Lung (tissue), 12 donors: Measurements from ENCODE around the gene ATP5ME. TPM values are rescaled to one million over a fixed set of nuclear protein-coding genes. Genes with fewer than 3 reads are reported as not detected.
"Not testable (repeated sequence)": the region's sequence is repeated elsewhere in the genome, so short reads cannot be mapped to it uniquely, and the experiment has no call there.

Experiments
- ATAC-seq: fragments of 200-7000 bp; cut with Tn5 transposase; one replicate; pipeline ENCODE4 v1.9.1; 2020; ENCODE audit warnings: moderate number of reproducible peaks; ENCODE audit not compliant: insufficient read depth, low FRiP score
- DNase-seq, 3 donors: peaks; one replicate each; pipeline ENCODE4 v3.0.0-alpha.2; 2013 to 2017
- H3K27ac ChIP-seq, 2 donors: one replicate each; pipeline ENCODE4 v1.5.1; 2013; ENCODE audit warnings: mild to moderate bottlenecking in 2 of 2, moderate library complexity in 2 of 2, control low read depth in 1 of 2, inconsistent platforms in 1 of 2, low read depth in 1 of 2, low read length in 1 of 2
- H3K27me3 ChIP-seq, 3 donors: one replicate each; pipeline ENCODE4 v1.5.1; 2013; ENCODE audit warnings: low read length in 2 of 3; ENCODE audit not compliant: control insufficient read depth in 3 of 3, insufficient read depth in 3 of 3
- H3K36me3 ChIP-seq, 4 donors: one replicate each; pipeline ENCODE4 v1.5.1; 2013; ENCODE audit warnings: low read length in 4 of 4, mild to moderate bottlenecking in 1 of 4, moderate library complexity in 1 of 4; ENCODE audit not compliant: control insufficient read depth in 4 of 4, insufficient read depth in 4 of 4
- H3K4me1 ChIP-seq, 5 donors: one replicate each; pipeline ENCODE4 v1.5.1; 2013; ENCODE audit warnings: low read length in 5 of 5, mild to moderate bottlenecking in 2 of 5, moderate library complexity in 1 of 5; ENCODE audit not compliant: control insufficient read depth in 5 of 5, insufficient read depth in 5 of 5
- H3K4me3 ChIP-seq: one replicate; pipeline ENCODE4 v1.5.1; 2013; ENCODE audit warnings: mild to moderate bottlenecking, control low read depth, moderate library complexity
- H3K9ac ChIP-seq, 2 donors: one replicate each; pipeline ENCODE4 v1.5.1; 2013; ENCODE audit warnings: low read length in 2 of 2, control low read depth in 1 of 2; ENCODE audit not compliant: insufficient read depth in 1 of 2
- H3K9me3 ChIP-seq, 4 donors: one replicate each; pipeline ENCODE4 v1.5.1; 2013; ENCODE audit warnings: low read length in 3 of 4, mild to moderate bottlenecking in 1 of 4, moderate library complexity in 1 of 4; ENCODE audit not compliant: control insufficient read depth in 4 of 4, insufficient read depth in 3 of 4
- CTCF ChIP-seq: IDR thresholded peaks from 2 replicates; pipeline ENCODE4 v1.5.1; 2012; ENCODE audit warnings: mild to moderate bottlenecking; ENCODE audit errors: control extremely low read depth, extremely low read depth
- WGBS, 2 donors: extraction: QIAGEN DNeasy Blood & Tissue Kit; methylation state at CpG; one replicate each; pipeline ENCODE4 v1.1.7; 2013; 5-methylcytosine and 5-hydroxymethylcytosine counted together
- polyA plus RNA-seq, 2 donors: library from polyadenylated mRNA; stranded (reverse); fragments of 200-250 nt; gene quantifications; one replicate each; pipeline ENCODE4 v1.2.1, GENCODE V29; 2013
- total RNA-seq, 2 donors: library from RNA; depleted of rRNA in 1 of 2; stranded (reverse); fragments of >200 nt in 1 of 2; gene quantifications; one replicate each; pipeline ENCODE4 v1.2.1, GENCODE V29; 2014 to 2021
- donor health status: control.
- donor health status: control.
- donor health status: Bipolar disorder and iron deficiency.
- donor health status: healthy.
- donor health status: DM: yes; HTN: yes; CAD: no.

Gene ATP5ME
- total and polyA plus RNA-seq, 4 donors: 161 to 997 (median 262) TPM

GRCh38 chr4:699816-700580 is 25.9 kb upstream of the ATP5ME start:
- DNase-seq: no peak

DNA sequence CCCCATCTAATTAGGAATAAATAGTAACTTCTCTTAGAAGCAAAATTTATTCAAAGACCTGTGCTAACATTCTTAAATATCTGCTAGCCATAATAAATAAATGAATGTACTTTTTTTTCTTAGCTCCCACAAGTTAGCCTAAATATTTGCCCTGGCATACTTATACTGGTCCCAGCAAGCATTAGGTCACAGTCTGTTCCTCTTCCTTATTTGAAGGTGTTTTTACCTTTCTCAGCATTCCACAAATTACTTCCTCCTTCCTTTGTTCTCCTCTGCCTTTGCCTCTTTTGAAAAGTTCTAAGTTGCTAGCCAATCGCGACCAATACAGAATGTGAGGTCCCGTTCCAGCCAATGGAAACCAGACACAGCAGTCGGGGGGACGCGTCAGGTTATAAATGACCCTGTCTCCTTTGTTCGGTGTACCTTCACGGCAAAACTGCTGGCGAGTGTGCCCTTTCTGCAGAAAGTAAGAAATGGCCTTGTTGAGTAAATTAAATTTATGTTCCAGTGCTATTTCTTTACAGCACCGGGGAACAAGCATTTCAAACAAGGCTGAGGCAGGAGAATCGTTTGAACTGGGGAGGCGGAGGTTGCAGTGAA is 20.4 kb upstream of the ATP5ME start:
- not testable (repeated sequence) for H3K4me1 ChIP-seq, H3K27me3 ChIP-seq, H3K9ac ChIP-seq, ATAC-seq, H3K9me3 ChIP-seq, H3K27ac ChIP-seq, DNase-seq, H3K36me3 ChIP-seq, H3K4me3 ChIP-seq
- WGBS, 2 donors: 87% methylated on average over 12 of the region's 12 CpGs

More at GRCh38 chr4:699816-700580, 25.9 kb upstream of the ATP5ME start:
- Histone ChIP-seq H3K27me3 (peaks cover 0 to under 1% (median 0%) of the 10 kb centered on the region in 3 donors), H3K4me3 (no peak overlapping the region), H3K9ac (no peak overlapping the region), H3K27ac (peak overlapping the region in 1 of 2 donors; percentile 15), H3K4me1 (peaks cover 0 to 4% (median 0%) of the 10 kb centered on the region in 5 donors), H3K9me3 (no peaks in the 10 kb centered on the region), H3K36me3 (no peaks in the 10 kb centered on the region)
- 85 to 89% methylated on average over 27 of the region's 27 CpGs for WGBS, 2 donors
- no peak for ATAC-seq
- no peak for TF ChIP-seq CTCF

DNA sequence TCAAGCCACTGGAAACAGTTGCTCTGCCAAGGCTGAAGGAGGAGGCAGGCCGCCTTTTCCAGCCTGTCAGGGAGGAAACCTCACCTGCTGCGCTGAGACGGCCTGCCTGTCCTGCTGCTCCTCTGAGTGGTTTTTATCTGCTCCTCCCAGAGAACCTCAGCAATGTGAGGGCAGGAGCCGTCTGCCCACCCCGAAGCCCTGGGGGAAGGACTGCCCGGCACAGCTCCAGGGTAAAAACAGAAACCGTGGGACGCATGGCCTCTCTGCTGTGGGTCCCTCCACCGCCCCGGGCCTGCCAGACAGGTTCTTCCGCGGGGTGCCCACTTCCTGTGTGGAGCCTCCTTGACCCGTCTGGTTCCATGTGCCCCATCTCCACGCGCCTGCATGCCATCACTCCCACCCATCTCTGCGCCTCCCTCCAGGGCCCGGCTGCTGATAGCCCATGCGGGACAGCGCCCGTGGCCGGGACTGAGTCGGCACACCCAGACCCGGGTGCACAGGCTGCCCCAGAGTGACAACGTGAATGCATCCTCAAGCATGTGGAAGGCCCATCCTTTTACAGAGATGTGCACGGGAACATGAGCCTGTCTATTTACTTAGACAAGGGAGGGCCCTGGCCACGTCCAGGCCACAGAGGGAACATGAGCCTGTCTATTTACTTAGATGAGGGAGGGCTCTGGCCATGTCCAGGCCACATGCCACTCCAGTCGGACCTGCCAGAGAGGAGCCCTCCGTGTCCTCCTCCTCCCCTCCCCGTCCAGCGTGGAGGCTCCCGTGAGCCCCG is 18.9 kb upstream of the ATP5ME start:
- 74 to 78% methylated on average over 32 of the region's 32 CpGs for WGBS, 2 donors

More for the DNA sequence above, 18.9 kb upstream of the ATP5ME start:
- no peak overlapping the region for H3K27ac ChIP-seq
- no peak for TF ChIP-seq CTCF
- ATAC-seq (no peak), DNase-seq (no peak)
- no peaks in the 10 kb centered on the region for H3K9me3 ChIP-seq
- H3K27me3 ChIP-seq: peaks cover 0 to 2% (median 0%) of the 10 kb centered on the region in 3 donors
- H3K4me1 ChIP-seq: peaks cover 0 to 23% (median 14%) of the 10 kb centered on the region in 5 donors
- no peak overlapping the region for H3K9ac ChIP-seq
- H3K36me3 ChIP-seq: no peaks in the 10 kb centered on the region
- no peak overlapping the region for H3K4me3 ChIP-seq
